Activated CD8-positive, alpha-beta memory T cell treated with anti-CD3 and anti-CD28 coated beads, Interleukin-2, amount 50 U/mL, for 24 hours (primary cell): ENCODE measurements around the gene PMEL.
"Not testable (repeated sequence)": the region's sequence is repeated elsewhere in the genome, so short reads cannot be mapped to it uniquely, and the experiment has no call there.

Experiments used
- DNase-seq: peaks from one replicate; pipeline ENCODE4 v3.0.0-alpha.2; 2020; ENCODE audit errors: extremely low read depth

The PMEL gene

DNA sequence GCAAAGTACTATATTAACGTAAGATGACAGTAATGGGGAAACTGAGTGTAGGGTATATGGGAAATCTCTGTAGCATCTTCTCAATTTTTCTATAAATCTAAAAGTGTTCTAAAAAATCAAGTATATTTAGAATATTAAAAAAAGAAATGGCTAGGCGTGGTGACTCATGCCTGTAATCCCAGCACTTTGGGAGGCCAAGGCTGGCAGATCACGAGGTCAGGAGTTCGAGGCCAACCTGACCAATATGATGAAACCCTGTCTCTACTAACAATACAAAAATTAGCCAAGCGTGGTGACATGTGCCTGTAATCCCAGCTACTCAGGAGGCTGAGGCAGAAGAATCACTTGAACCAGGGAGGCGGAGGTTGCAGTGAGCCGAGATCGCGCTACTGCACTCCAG, 42.2 kb downstream of the PMEL start:
- DNase-seq, result not testable (repeated sequence)

DNA sequence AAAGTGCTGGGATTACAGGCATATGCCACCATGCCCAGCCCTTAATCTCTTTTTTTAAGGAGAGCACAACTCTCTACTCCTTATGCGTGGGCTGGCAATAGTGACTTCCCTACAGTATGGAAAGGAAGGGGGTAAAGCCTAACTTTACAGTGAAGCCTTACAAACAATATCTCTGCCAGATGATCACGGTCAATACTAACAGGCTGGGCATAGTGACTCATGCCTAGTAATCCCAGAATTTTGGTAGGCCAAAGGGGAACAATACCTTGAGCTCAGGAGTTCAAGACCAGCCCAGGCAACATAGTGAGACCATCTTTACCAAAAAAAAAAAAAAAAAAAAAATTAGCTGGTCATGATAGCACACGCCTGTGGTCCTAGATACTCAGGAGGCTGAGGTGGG, 43.7 kb downstream of the PMEL start:
- DNase-seq, result no peak

DNA sequence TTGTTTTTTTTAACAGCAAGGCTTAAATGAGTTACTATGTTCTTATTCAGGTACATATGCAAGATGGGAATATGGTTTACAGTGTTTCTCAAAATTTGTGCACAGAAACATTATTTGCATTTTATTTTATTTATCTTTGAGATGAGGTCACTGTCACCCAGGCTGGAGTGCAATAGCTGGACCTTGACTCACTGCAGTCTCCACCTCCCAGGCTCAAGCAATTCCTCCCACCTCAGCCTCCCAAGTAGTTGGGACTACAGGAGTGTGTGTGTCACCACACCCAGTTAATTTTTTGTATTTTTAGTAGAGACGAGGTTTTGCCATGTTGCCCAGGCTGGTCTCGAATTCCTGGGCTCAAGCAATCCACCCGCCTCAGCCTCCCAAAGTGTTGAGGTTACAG, 46.8 kb downstream of the PMEL start:
- DNase-seq, result not testable (repeated sequence)

DNA sequence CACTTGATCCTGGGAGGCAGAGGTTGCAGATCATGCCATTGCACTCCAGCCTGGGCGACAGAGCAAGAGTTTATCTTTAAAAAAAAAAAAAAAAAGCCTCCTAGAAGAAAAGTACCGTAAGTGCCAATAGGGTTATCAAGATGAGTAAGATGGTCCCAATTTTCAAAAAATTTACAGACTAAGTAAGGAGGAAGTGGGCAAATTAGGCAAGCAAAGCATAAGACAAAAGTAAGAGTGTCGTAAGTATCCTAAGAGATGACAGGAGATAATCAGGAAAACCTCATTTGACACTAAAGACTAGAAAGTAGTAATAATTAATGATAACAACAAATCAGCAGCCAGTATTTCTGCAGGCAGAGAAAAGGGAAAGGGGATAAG, 50.4 kb downstream of the PMEL start:
- no peak for DNase-seq

DNA sequence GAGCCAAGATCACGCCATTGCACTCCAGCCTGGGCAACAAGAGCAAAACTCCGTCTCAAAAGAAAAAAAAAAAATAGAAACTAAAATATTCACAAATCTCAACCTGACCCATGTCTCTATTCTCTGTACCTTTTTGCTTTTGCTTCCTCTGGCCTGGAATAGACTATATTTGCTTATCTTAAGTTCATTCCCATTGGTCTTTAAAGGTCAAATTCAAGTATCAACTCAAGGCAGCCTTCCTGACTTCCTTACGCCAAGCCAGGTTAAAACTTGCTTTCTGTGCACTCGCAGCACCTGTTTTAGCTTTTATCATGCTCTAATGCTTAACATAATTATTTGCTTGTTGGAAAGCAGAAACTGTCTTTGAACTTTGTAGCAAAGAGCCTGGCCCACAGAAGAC, 52.9 kb downstream of the PMEL start:
- no peak for DNase-seq

DNA sequence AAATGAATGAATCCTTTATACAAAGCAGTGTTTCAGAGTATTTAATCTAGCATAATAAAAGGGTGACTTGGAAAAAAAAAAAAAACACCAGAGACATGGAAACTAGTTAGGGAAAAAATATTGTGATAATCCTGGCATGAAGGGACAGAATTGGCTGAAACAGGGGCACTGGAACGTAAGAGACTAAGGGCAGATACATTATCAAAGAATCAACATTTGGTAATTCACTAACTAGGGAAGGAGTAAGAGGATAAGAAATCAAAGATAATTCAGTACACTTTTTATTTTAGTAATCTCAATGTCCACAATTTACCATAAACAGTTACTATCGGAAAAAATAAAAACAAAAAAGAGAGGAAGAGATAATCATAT, 56.3 kb downstream of the PMEL start:
- no peak for DNase-seq

DNA sequence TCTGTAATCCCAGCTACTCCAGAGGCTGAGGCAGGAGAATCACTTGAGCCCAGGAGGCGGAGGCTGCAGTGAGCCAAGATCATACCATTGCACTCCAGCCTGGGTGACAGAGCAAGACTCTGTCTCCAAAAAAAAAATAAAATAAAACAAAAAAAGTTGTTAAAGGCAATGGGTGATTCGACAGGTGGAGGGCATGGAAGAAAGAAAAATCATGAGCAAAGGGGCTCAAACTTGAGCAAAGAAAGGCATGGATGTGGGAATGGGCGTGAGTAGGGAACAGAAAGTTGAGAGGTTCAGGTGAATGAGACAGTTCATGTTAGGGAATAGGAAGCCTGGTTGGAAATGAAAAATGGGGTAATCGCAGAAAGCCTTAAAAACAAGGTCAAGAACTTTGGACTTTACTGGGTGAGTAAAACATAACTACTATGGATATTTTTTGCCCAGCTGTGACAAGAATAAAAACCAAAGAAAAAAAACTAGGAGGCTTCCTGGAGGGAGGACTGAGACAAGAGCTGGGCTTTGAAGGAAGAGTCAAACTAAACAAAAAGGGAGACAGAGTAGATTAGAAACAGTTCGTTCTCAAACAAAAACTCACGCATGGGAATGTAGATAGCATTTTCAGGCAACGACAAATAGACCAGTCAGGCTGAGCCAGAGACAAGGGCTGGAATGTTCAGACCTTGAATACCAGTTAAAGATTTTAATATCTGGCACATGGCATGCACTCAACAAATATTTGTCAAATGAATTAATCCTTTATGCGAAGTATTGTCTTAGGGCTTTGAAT, 56.9 kb downstream of the PMEL start:
- no peak for DNase-seq

DNA sequence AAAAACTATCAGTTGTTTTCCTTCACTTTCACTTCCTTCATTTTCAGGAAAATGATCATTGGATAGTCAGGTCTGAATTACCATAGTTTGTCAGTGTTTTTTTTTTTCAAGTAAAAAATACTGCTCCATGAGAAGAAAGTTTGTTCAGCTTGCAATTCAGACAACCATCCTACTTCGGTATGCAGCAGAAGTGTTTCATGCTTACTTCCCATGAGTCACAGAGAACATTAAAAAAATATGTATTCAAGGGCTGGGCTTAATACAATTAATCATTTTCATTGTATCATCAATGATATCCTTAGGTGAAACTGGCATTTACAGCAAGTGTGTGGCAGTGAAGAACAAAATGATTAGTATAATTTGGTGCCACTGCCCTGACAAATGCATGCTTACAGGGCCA, 59.8 kb downstream of the PMEL start:
- DNase-seq, result no peak
